Heart left ventricle (tissue), 16 donors: ENCODE measurements around the gene PRSS57. TPM values are rescaled to one million over a fixed set of nuclear protein-coding genes. Genes with fewer than 3 reads are reported as not detected.

Experiments used
- ATAC-seq, 4 donors: fragments of 200-7000 bp; cut with Tn5 transposase; one replicate each; pipeline ENCODE4 v1.9.1; 2020 to 2022; ENCODE audit warnings: moderate library complexity in 4 of 4, mild to moderate bottlenecking in 3 of 4, moderate number of reproducible peaks in 1 of 4
- DNase-seq, 5 donors: peaks; one replicate each; pipeline ENCODE4 v3.0.0-alpha.2; 2020
- H3K27ac ChIP-seq, 12 donors: fragments of 200-600 bp; sonication (generic) in 4 of 12; one replicate each; pipeline versions ENCODE4 v1.5.0 to v1.8.0; 2016 to 2022; ENCODE audit warnings: mild to moderate bottlenecking in 2 of 12
- H3K27me3 ChIP-seq, 9 donors: fragments of 200-600 bp; sonication (generic) in 2 of 9; one replicate each; pipeline versions ENCODE4 v1.5.1 to v1.8.0; 2016 to 2022; ENCODE audit warnings: mild to moderate bottlenecking in 3 of 9
- H3K36me3 ChIP-seq, 9 donors: fragments of 200-600 bp; sonication (generic) in 2 of 9; one replicate each; pipeline versions ENCODE4 v1.5.0 to v1.8.0; 2018 to 2022; ENCODE audit warnings: mild to moderate bottlenecking in 2 of 9
- H3K4me1 ChIP-seq, 12 donors: fragments of 200-600 bp; sonication (generic) in 4 of 12; one replicate each; pipeline versions ENCODE4 v1.5.0 to v1.8.0; 2016 to 2022; ENCODE audit warnings: mild to moderate bottlenecking in 3 of 12
- H3K4me3 ChIP-seq, 12 donors: fragments of 200-600 bp; sonication (generic) in 4 of 12; one replicate each; pipeline versions ENCODE4 v1.5.0 to v1.8.0; 2017 to 2022; ENCODE audit warnings: mild to moderate bottlenecking in 9 of 12, moderate library complexity in 4 of 12
- H3K9me3 ChIP-seq, 12 donors: fragments of 200-600 bp; sonication (generic) in 4 of 12; one replicate each; pipeline versions ENCODE4 v1.5.0 to v1.8.0; 2016 to 2022; ENCODE audit warnings: mild to moderate bottlenecking in 1 of 12
- CTCF ChIP-seq, 12 donors: fragments of 200-600 bp; sonication (generic) in 4 of 12; IDR thresholded peaks; one replicate each; pipeline versions ENCODE4 v1.5.0 to v1.8.0; 2018 to 2022; ENCODE audit warnings: antibody characterized with exemption in 12 of 12, mild to moderate bottlenecking in 5 of 12
- POLR2A ChIP-seq, 2 donors: fragments of 450-650 bp; IDR thresholded peaks; one replicate each; pipeline ENCODE4 v1.6.1; 2017; ENCODE audit warnings: antibody characterized with exemption in 2 of 2, mild to moderate bottlenecking in 2 of 2, moderate library complexity in 2 of 2
- WGBS, 4 donors: extraction: QIAGEN DNeasy Blood & Tissue Kit in 2 of 4; methylation state at CpG; one replicate each; pipeline versions ENCODE4 v1.1.5 to v1.1.7; 2013 to 2018; 5-methylcytosine and 5-hydroxymethylcytosine counted together
- intact Hi-C, 10 donors: fragments of 100-400 bp; cut with DNase I; formaldehyde crosslinking; loops; one replicate each; pipeline versions ENCODE4 v1.11.1 to v1.14.2; 2022
- polyA plus RNA-seq, 2 donors: library from polyadenylated mRNA; stranded (reverse); fragments of 200-250 nt; gene quantifications; one replicate each; pipeline ENCODE4 v1.2.3, GENCODE V29; 2013
- total RNA-seq, 9 donors: library from RNA; depleted of rRNA in 2 of 9; stranded (reverse); fragments of >200 nt in 2 of 9; fragmentation: NEBNext Ultra II Directional in 3 of 9; extraction: Animal tissue kit (Norgen Biotek cat#: 25700) in 3 of 9; gene quantifications; one replicate each; pipeline versions ENCODE4 v1.1.0 to v1.2.4, GENCODE V29; 2016 to 2023
- donor health status: ischemic (EF 13 %, LVEDD 7.1; RV severe dilation, severe dysfunction).
- donor health status: healthy with polysubstance abuse.
- donor health status: DM: no; HTN: yes; CAD: no.
- donor health status: DM: no; HTN: no; CAD: no.
- donor health status: ischemic (EF 25% LVEDD 6.9; RV normal size, moderate dysfunction).
- donor health status: ischemic (EF 25% LVEDD 5.7; RV mildly dilated, moderate dysfunction).
- donor health status: healthy.
- donor health status: DM: yes; HTN: yes; CAD: no.
- donor health status: ischemic (EF 35%, LVEDD 5.7; RV mildly dilated, moderate dysfunction).
- donor health status: nonischemic (EF 11% LVEDD 7.7; RV severe dilation, severe dysfunction).
- donor health status: DM: yes; HTN: yes; CAD: no.
- donor health status: PGD.
- donor health status: ischemic (EF 29% LVEDD 5.4; RV normal size, mild dysfunction).
- donor health status: nonischemic (EF 23%, LVEDD 6.1; RV moderate dilation, normal function).

Gene PRSS57
- total and polyA plus RNA-seq, 11 donors = not detected

DNA sequence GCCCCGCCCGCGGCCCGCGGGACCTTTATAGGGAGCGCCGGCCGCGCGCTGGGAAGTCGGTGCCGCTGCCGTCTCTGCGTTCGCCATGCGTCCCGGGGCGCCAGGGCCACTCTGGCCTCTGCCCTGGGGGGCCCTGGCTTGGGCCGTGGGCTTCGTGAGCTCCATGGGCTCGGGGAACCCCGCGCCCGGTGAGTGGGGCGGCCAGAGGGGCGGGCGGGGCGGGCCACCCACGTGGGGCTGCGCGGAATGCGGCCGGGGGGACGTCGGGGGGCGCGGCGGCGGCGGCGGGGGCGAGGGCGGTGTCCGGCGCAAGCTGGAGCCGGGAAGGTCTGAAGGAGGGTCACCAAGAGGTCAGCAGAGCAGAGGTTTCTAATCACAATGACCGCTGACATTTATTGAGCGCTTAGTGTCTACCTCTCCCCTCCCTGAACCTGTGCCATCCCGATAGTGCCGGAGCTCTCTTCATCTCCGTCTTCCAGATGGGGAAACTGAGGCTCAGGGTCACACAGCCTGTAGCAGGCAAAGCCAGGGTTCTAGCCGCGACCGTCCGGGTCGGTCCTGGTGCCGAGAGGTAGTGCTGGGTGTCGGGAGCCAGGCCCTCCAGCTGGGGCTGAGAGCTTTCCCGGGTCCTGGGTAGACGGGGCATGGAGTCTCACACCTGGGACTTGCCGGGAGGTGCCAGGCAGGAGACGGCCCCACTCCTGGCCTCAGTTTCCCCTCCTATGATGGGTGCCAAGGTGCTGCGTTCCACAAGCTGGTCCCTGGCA is 18.7 kb downstream of the PRSS57 start, which contains the start of gene FSTL3:
TSS of gene FSTL3 (plus strand) at position 54 of the 767 bp plus-strand sequence. CDS start at position 86, 32 bp downstream.
- Histone ChIP-seq H3K36me3 (peaks cover 0 to 5% (median under 1%) of the 10 kb centered on the region in 9 donors), H3K4me3 (peak within 1 kb of the TSS; percentile 44 to 87 (median 70)), H3K27ac (peak within 1 kb of the TSS; percentile 83 to 99 (median 95)), H3K27me3 (peaks cover 0 to 19% (median 0%) of the 10 kb centered on the region in 9 donors), H3K9me3 (no peaks in the 10 kb centered on the region), H3K4me1 (peaks cover 4 to 66% (median 25%) of the 10 kb centered on the region in 12 donors)
- DNase-seq = peak in 1 of 5 donors; percentile 58
- peak in 1 of 4 donors; percentile 0 for ATAC-seq
- intact Hi-C loops = no loop called here
- WGBS, 4 donors = 3 to 9% (median 5%) methylated on average over 14 to 63 of the region's 63 CpGs
- peak in 1 of 2 donors; percentile 77 for TF ChIP-seq POLR2A (IDR thresholded peaks at IDR 0.05)
- TF ChIP-seq CTCF (IDR thresholded peaks at IDR 0.05) = no peak

GRCh38 chr19:676007-676338 is 19.3 kb downstream of the PRSS57 start:
- TF ChIP-seq CTCF (IDR thresholded peaks at IDR 0.05) (no peak), POLR2A (IDR thresholded peaks at IDR 0.05) (no peak)
- peaks cover 4 to 62% (median 24%) of the 10 kb centered on the region in 12 donors for H3K4me1 ChIP-seq
- H3K4me3 ChIP-seq = peak overlapping the region in 11 of 12 donors; percentile 56 to 87 (median 71)
- DNase-seq (no peak), ATAC-seq (no peak)
- H3K9me3 ChIP-seq = no peaks in the 10 kb centered on the region
- peaks cover 0 to 19% (median 0%) of the 10 kb centered on the region in 9 donors for H3K27me3 ChIP-seq
- H3K36me3 ChIP-seq = no peaks in the 10 kb centered on the region
- intact Hi-C loops = no loop called here
- 9 to 37% (median 20%) methylated on average over 5 to 31 of the region's 31 CpGs for WGBS, 4 donors
- H3K27ac ChIP-seq = peak overlapping the region in 11 of 12 donors; percentile 32 to 99 (median 95)

DNA sequence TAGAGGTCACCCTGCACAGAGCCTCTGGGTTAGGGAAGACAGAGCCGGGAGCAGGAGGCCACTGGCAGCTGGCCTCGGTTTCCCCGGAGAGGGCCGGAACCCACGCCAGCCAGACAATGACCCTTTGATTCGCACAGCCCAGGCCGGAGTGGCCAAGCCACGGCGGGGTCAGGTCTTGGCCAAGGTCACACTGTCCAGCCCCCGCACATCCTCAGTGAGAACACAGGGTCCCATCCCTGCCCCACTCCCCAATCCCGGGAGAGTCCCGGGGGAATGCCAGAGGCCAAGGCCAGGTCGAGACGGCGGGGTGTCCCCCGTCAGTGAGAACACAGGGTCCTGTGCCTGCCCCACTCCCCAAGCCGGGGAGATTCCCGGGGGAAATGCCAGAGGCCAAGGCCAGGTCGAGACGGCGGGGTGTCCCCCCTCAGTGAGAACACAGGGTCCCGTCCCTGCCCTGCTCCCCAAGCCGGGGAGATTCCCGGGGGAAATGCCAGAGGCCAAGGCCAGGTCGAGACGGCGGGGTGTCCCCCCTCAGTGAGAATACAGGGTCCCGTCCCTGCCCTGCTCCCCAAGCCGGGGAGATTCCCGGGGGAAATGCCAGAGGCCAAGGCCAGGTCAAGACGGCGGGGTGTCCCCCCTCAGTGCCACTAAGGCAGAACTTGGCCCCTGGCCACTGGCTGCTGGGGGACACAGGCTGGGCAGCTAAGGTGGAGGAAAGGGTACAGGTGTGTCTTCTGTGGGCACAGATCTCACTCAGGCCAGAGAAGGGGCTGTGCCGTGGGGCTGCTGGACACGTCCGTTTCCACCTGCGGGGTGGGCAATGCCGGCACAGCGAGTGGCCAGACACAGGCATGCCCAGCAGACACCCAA is 20.7 kb downstream of the PRSS57 start:
- H3K9me3 ChIP-seq = no peaks in the 10 kb centered on the region
- intact Hi-C loops = no loop called here
- H3K4me1 ChIP-seq = peaks cover 2 to 52% (median 22%) of the 10 kb centered on the region in 12 donors
- H3K4me3 ChIP-seq = no peak overlapping the region
- ATAC-seq (peak in 2 of 4 donors; percentile 2 to 6), DNase-seq (peak in 2 of 5 donors; percentile 56 to 82)
- TF ChIP-seq POLR2A (IDR thresholded peaks at IDR 0.05) = no peak
- TF ChIP-seq CTCF (IDR thresholded peaks at IDR 0.05) = no peak
- no peaks in the 10 kb centered on the region for H3K36me3 ChIP-seq
- peaks cover 0 to 19% (median 0%) of the 10 kb centered on the region in 9 donors for H3K27me3 ChIP-seq
- H3K27ac ChIP-seq = peak overlapping the region in 11 of 12 donors; percentile 12 to 99 (median 59)
- 61 to 72% (median 68%) methylated on average over 29 to 38 of the region's 38 CpGs for WGBS, 4 donors
